Neural progenitor cell (in vitro differentiated cells): ENCODE data around the gene SLC2A5. TPM values are rescaled to one million over a fixed set of nuclear protein-coding genes. Genes with fewer than 3 reads are reported as not detected.

Experiments
- DNase-seq: peaks from one replicate; pipeline ENCODE4 v3.0.0-alpha.2; 2016; ENCODE audit warnings: low spot score
- H2AFZ ChIP-seq: fragments of 200-600 bp; sonication (generic); replicated peaks from 2 replicates; pipeline ENCODE4 v1.6.1; 2016; ENCODE audit warnings: antibody characterized with exemption
- H3F3A ChIP-seq: fragments of 200-600 bp; sonication (generic); 2 replicates; pipeline ENCODE4 v1.6.1; 2016; ENCODE audit warnings: antibody characterized with exemption, low read depth
- H3K27ac ChIP-seq: fragments of 200-600 bp; sonication (generic); 2 replicates; pipeline ENCODE4 v1.5.1; 2016; ENCODE audit warnings: mild to moderate bottlenecking
- H3K27me3 ChIP-seq: fragments of 200-600 bp; sonication (generic); 2 replicates; pipeline ENCODE4 v1.6.1; 2016; ENCODE audit warnings: mild to moderate bottlenecking, moderate library complexity
- H3K36me3 ChIP-seq: fragments of 200-600 bp; sonication (generic); 2 replicates; pipeline ENCODE4 v1.5.1; 2016
- H3K4me1 ChIP-seq: fragments of 200-600 bp; sonication (generic); 2 replicates; pipeline ENCODE4 v1.6.1; 2016; ENCODE audit warnings: mixed run types
- H3K4me2 ChIP-seq: fragments of 200-600 bp; sonication (generic); 2 replicates; pipeline ENCODE4 v1.6.1; 2016
- H3K4me3 ChIP-seq: fragments of 200-600 bp; sonication (generic); 2 replicates; pipeline ENCODE4 v1.5.1; 2016
- H3K79me2 ChIP-seq: fragments of 200-600 bp; sonication (generic); 2 replicates; pipeline ENCODE4 v1.6.1; 2016; ENCODE audit warnings: low read depth
- H3K9ac ChIP-seq: fragments of 200-600 bp; sonication (generic); 2 replicates; pipeline ENCODE4 v1.6.1; 2016
- H3K9me3 ChIP-seq: fragments of 200-600 bp; sonication (generic); 2 replicates; pipeline ENCODE4 v1.5.1; 2016; ENCODE audit warnings: low read depth
- H4K20me1 ChIP-seq: fragments of 200-600 bp; sonication (generic); 2 replicates; pipeline ENCODE4 v1.6.1; 2016; ENCODE audit warnings: low read depth
- H3K27ac Mint-ChIP-seq: 3 replicates; pipeline ENCODE4 v1.8.0; 2021; ENCODE audit warnings: mixed read lengths
- H3K27me3 Mint-ChIP-seq: 2 replicates; pipeline ENCODE4 v1.8.0; 2022; ENCODE audit warnings: low read depth, mild to moderate bottlenecking, inconsistent platforms, moderate library complexity, mixed read lengths; ENCODE audit not compliant: insufficient read depth
- H3K36me3 Mint-ChIP-seq: 3 replicates; pipeline ENCODE4 v1.8.0; 2021; ENCODE audit warnings: mixed read lengths
- H3K4me1 Mint-ChIP-seq: 3 replicates; pipeline ENCODE4 v1.8.0; 2021; ENCODE audit warnings: mixed read lengths
- H3K4me3 Mint-ChIP-seq: 3 replicates; pipeline ENCODE4 v1.8.0; 2021; ENCODE audit warnings: mild to moderate bottlenecking, moderate library complexity, mixed read lengths
- H3K9me3 Mint-ChIP-seq: 3 replicates; pipeline ENCODE4 v1.8.0; 2020; ENCODE audit warnings: mixed read lengths
- CTCF ChIP-seq: fragments of 200-600 bp; sonication (generic); IDR thresholded peaks from 2 replicates; pipeline ENCODE4 v1.5.1; 2017; ENCODE audit warnings: antibody characterized with exemption, mild to moderate bottlenecking
- EZH2 ChIP-seq: fragments of 200-600 bp; sonication (generic); IDR thresholded peaks from 2 replicates; pipeline ENCODE4 v1.6.1; 2017; ENCODE audit warnings: antibody characterized with exemption, mild to moderate bottlenecking, moderate library complexity
- EZH2phosphoT487 ChIP-seq: fragments of 200-600 bp; sonication (generic); IDR thresholded peaks from 2 replicates; pipeline ENCODE4 v1.6.1; 2017; ENCODE audit warnings: antibody characterized with exemption
- total RNA-seq: library from RNA; depleted of rRNA; stranded (reverse); fragments of >200 nt; gene quantifications from 2 replicates; pipeline ENCODE4 v1.2.3, GENCODE V29; 2015; ENCODE audit warnings: low replicate concordance

SLC2A5 gene
- total RNA-seq, 1 donor from 2014 or later: not detected

- Histone ChIP-seq H3K9me3 (no peaks in the 10 kb centered on the region), H2AFZ (no peak overlapping the region), H3F3A (no peaks in the 10 kb centered on the region), H3K36me3 (no peaks in the 10 kb centered on the region), H3K4me1 (no peaks in the 10 kb centered on the region), H4K20me1 (no peaks in the 10 kb centered on the region), H3K4me2 (no peak overlapping the region), H3K4me3 (no peak overlapping the region), H3K27me3 (no peaks in the 10 kb centered on the region), H3K9ac (no peak overlapping the region), H3K27ac (no peak overlapping the region), H3K79me2 (no peaks in the 10 kb centered on the region)
- DNase-seq: no peak
- TF ChIP-seq CTCF: no peak
- TF ChIP-seq EZH2: no peak
- no peak for TF ChIP-seq EZH2phosphoT487
- H3K27me3 Mint-ChIP-seq: peaks cover 5% of the 10 kb centered on the region
- peaks cover 9% of the 10 kb centered on the region for H3K9me3 Mint-ChIP-seq
- H3K4me3 Mint-ChIP-seq: no peak overlapping the region
- H3K36me3 Mint-ChIP-seq: no peaks in the 10 kb centered on the region
- no peak overlapping the region for H3K27ac Mint-ChIP-seq
- peaks cover 4% of the 10 kb centered on the region for H3K4me1 Mint-ChIP-seq
These were observed 18.1 kb upstream of the SLC2A5 start for GRCh38 chr1:9087411-9088125.

GRCh38 chr1:9086796-9087195, 17.4 kb upstream of the SLC2A5 start:
- Mint-ChIP-seq H3K4me3 (peak overlapping the region; percentile 57), H3K27ac (no peak overlapping the region), H3K36me3 (no peaks in the 10 kb centered on the region), H3K27me3 (peaks cover 5% of the 10 kb centered on the region), H3K4me1 (peaks cover 4% of the 10 kb centered on the region), H3K9me3 (peaks cover 9% of the 10 kb centered on the region)
- no peak for TF ChIP-seq EZH2phosphoT487
- TF ChIP-seq EZH2: no peak
- no peak for TF ChIP-seq CTCF
- no peaks in the 10 kb centered on the region for H3F3A ChIP-seq
- H3K4me1 ChIP-seq: no peaks in the 10 kb centered on the region
- H3K9me3 ChIP-seq: no peaks in the 10 kb centered on the region
- H3K27ac ChIP-seq: no peak overlapping the region
- DNase-seq: no peak
- H3K9ac ChIP-seq: no peak overlapping the region
- no peak overlapping the region for H2AFZ ChIP-seq
- H3K79me2 ChIP-seq: no peaks in the 10 kb centered on the region
- H3K27me3 ChIP-seq: no peaks in the 10 kb centered on the region
- no peak overlapping the region for H3K4me3 ChIP-seq
- no peak overlapping the region for H3K4me2 ChIP-seq
- H4K20me1 ChIP-seq: no peaks in the 10 kb centered on the region
- no peaks in the 10 kb centered on the region for H3K36me3 ChIP-seq

- Histone ChIP-seq H3K4me2 (no peak overlapping the region), H4K20me1 (no peaks in the 10 kb centered on the region), H2AFZ (no peak overlapping the region), H3K4me1 (no peaks in the 10 kb centered on the region), H3K9me3 (no peaks in the 10 kb centered on the region), H3K36me3 (no peaks in the 10 kb centered on the region), H3K4me3 (no peak overlapping the region), H3K27ac (no peak overlapping the region), H3K9ac (no peak overlapping the region), H3K79me2 (no peaks in the 10 kb centered on the region), H3F3A (no peaks in the 10 kb centered on the region), H3K27me3 (no peaks in the 10 kb centered on the region)
- H3K27me3 Mint-ChIP-seq: peaks cover 5% of the 10 kb centered on the region
- TF ChIP-seq EZH2phosphoT487 (no peak), CTCF (no peak), EZH2 (no peak)
- no peak for DNase-seq
- no peak overlapping the region for H3K4me3 Mint-ChIP-seq
- peaks cover 4% of the 10 kb centered on the region for H3K4me1 Mint-ChIP-seq
- no peak overlapping the region for H3K27ac Mint-ChIP-seq
- no peaks in the 10 kb centered on the region for H3K36me3 Mint-ChIP-seq
- H3K9me3 Mint-ChIP-seq: peaks cover 9% of the 10 kb centered on the region
These were observed 16.6 kb upstream of the SLC2A5 start for GRCh38 chr1:9086045-9086444.
